Measurements from ENCODE around the gene PPP1R15A.

GRCh38 chr19:48874303-48875135 is 2.3 kb downstream of the PPP1R15A start:
- TF ChIP-seq CTCF (conservative IDR thresholded peaks at IDR 0.05; ENCODE audit: low read depth in 2 of 2): no peak
- TF ChIP-seq EZH2phosphoT487 (IDR thresholded peaks at IDR 0.05; ENCODE audit: unreplicated experiment): no peak
- TF ChIP-seq POLR2AphosphoS5 (IDR thresholded peaks at IDR 0.05; ENCODE audit: low read depth): no peak
- no peak for TF ChIP-seq EZH2 (IDR thresholded peaks at IDR 0.05; ENCODE audit: low read depth, unreplicated experiment)
